Calu3 (cell line): ENCODE measurements around the gene RBP7. TPM values are rescaled to one million over a fixed set of nuclear protein-coding genes. Genes with fewer than 3 reads are reported as not detected.

ENCODE experiments used
- BruUV-seq: library from RNA; stranded (reverse); fragments of 400-500 nt; replicated peaks from 2 replicates; lab custom pipeline; 2021; lab: Mats Ljungman, UMichigan
- CTCF ChIA-PET: fragments of 300-600 bp; sonication (Branson Sonifier 250); formaldehyde crosslinking; loops from one replicate; lab custom pipeline; 2022; ENCODE audit warnings: antibody characterized with exemption; lab: Charles Lee
- DNase-seq: peaks from one replicate; pipeline ENCODE4 v3.0.0; 2022
- H3K27ac Mint-ChIP-seq: one replicate; pipeline ENCODE4 v1.8.0; 2022; ENCODE audit warnings: mixed read lengths; ENCODE audit not compliant: unreplicated experiment
- H3K27me3 Mint-ChIP-seq: one replicate; pipeline ENCODE4 v1.8.0; 2022; ENCODE audit warnings: mixed read lengths; ENCODE audit not compliant: unreplicated experiment
- H3K36me3 Mint-ChIP-seq: one replicate; pipeline ENCODE4 v1.8.0; 2022; ENCODE audit warnings: mild to moderate bottlenecking, moderate library complexity, mixed read lengths; ENCODE audit not compliant: insufficient read depth, unreplicated experiment
- H3K4me1 Mint-ChIP-seq: one replicate; pipeline ENCODE4 v1.8.0; 2022; ENCODE audit warnings: mild to moderate bottlenecking, low read depth, mixed read lengths; ENCODE audit not compliant: unreplicated experiment
- H3K4me3 Mint-ChIP-seq: one replicate; pipeline ENCODE4 v1.8.0; 2022; ENCODE audit warnings: mild to moderate bottlenecking, low read depth, moderate library complexity, mixed read lengths; ENCODE audit not compliant: unreplicated experiment
- H3K9me3 Mint-ChIP-seq: one replicate; pipeline ENCODE4 v1.8.0; 2022; ENCODE audit warnings: low read depth, mixed read lengths; ENCODE audit not compliant: unreplicated experiment
- intact Hi-C: fragments of 100-400 bp; cut with micrococcal nuclease; formaldehyde crosslinking; loops from one replicate; pipeline ENCODE4 v1.10.0; 2022; ENCODE audit not compliant: unreplicated experiment
- total RNA-seq: library from RNA; stranded (reverse); gene quantifications from 2 replicates; pipeline ENCODE4 v1.2.3, GENCODE V29; 2022
- TF ChIP-seq, protein P1 (sequence below): fragments of 200-600 bp; IDR thresholded peaks from one replicate; pipeline ENCODE4 v1.8.0; 2022; ENCODE audit warnings: antibody characterized with exemption; ENCODE audit not compliant: unreplicated experiment

RBP7 gene
- total RNA-seq, 1 experiment from 2014 or later = 0.83 TPM

DNA sequence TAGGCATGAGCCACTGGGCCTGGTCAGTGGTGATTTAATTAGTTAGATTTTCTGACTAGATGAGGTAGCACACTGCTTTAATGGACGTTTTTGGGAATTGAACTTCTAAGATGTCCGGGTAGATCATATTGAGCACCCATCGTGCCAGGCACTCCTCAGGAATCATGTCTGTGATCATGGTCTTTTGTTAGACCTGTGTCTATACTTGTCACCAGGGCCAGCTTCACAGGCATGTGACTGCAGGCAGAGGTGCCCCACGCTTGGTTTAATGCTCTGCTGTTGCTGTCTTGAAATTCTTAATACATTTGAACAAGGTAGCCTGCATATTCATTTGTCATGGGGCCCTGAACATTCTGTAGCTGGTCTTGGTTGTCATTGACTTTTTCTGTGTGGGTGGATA, 55.3 kb downstream of the RBP7 start:
- intact Hi-C loops = no loop called here
- no TSS peak for BruUV-seq
- H3K9me3 Mint-ChIP-seq = no peaks in the 10 kb centered on the region
- H3K27me3 Mint-ChIP-seq = no peaks in the 10 kb centered on the region
- no peak for DNase-seq
- H3K4me3 Mint-ChIP-seq = no peak overlapping the region
- no peaks in the 10 kb centered on the region for H3K36me3 Mint-ChIP-seq
- TF ChIP-seq, protein P1, sequence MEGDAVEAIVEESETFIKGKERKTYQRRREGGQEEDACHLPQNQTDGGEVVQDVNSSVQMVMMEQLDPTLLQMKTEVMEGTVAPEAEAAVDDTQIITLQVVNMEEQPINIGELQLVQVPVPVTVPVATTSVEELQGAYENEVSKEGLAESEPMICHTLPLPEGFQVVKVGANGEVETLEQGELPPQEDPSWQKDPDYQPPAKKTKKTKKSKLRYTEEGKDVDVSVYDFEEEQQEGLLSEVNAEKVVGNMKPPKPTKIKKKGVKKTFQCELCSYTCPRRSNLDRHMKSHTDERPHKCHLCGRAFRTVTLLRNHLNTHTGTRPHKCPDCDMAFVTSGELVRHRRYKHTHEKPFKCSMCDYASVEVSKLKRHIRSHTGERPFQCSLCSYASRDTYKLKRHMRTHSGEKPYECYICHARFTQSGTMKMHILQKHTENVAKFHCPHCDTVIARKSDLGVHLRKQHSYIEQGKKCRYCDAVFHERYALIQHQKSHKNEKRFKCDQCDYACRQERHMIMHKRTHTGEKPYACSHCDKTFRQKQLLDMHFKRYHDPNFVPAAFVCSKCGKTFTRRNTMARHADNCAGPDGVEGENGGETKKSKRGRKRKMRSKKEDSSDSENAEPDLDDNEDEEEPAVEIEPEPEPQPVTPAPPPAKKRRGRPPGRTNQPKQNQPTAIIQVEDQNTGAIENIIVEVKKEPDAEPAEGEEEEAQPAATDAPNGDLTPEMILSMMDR = no peak
- H3K4me1 Mint-ChIP-seq = no peaks in the 10 kb centered on the region
- H3K27ac Mint-ChIP-seq = no peak overlapping the region
- CTCF ChIA-PET = no interaction called here

DNA sequence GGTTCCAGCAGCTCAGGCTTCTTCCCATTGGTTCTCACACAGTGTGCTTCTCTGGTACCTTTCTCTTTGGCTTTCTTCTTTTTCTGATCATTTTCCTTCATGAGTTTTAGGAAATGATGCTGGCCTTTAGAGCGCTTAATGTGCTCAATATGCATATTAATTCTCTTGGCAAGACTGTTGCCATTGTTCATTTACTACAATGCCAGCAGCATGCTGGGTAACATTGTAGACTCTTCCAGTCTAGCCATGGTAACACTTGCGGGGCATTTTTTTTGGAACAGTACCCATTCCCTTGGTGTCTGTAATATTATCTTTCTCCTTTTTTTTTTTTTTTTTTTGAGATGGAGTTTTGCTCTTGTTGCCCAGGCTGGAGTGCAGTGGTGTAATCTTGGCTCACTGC, 57.4 kb downstream of the RBP7 start:
- intact Hi-C loops = no loop called here
- H3K36me3 Mint-ChIP-seq = no peaks in the 10 kb centered on the region
- DNase-seq = no peak
- H3K4me3 Mint-ChIP-seq = no peak overlapping the region
- no TSS peak for BruUV-seq
- no peak overlapping the region for H3K27ac Mint-ChIP-seq
- H3K9me3 Mint-ChIP-seq = no peaks in the 10 kb centered on the region
- CTCF ChIA-PET = no interaction called here
- TF ChIP-seq, protein P1 = no peak
- H3K4me1 Mint-ChIP-seq = no peaks in the 10 kb centered on the region
- H3K27me3 Mint-ChIP-seq = no peaks in the 10 kb centered on the region

DNA sequence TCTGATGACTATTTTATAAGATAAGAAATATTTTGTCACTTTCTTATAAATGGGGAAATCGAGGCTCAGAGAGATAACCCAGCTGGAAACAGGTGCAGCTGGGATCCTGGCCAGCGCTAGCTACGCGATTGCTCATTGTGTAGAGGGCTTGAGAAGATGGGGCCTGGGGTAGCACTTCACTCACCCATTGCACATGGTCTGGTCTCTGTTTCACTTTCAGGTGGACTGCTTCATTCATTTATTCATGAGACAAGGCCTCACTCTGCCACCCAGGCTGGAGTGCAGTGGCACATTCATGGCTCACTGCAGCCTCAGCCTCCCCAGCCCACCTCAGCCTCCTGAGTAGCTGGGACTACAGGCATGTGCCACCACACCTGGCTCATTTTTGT, 59.6 kb downstream of the RBP7 start:
- BruUV-seq = no TSS peak
- intact Hi-C loops = no loop called here
- no peaks in the 10 kb centered on the region for H3K27me3 Mint-ChIP-seq
- TF ChIP-seq, protein P1 = no peak
- H3K27ac Mint-ChIP-seq = no peak overlapping the region
- H3K4me3 Mint-ChIP-seq = no peak overlapping the region
- no peaks in the 10 kb centered on the region for H3K9me3 Mint-ChIP-seq
- H3K36me3 Mint-ChIP-seq = no peaks in the 10 kb centered on the region
- no peaks in the 10 kb centered on the region for H3K4me1 Mint-ChIP-seq
- CTCF ChIA-PET = no interaction called here
- DNase-seq = no peak

DNA sequence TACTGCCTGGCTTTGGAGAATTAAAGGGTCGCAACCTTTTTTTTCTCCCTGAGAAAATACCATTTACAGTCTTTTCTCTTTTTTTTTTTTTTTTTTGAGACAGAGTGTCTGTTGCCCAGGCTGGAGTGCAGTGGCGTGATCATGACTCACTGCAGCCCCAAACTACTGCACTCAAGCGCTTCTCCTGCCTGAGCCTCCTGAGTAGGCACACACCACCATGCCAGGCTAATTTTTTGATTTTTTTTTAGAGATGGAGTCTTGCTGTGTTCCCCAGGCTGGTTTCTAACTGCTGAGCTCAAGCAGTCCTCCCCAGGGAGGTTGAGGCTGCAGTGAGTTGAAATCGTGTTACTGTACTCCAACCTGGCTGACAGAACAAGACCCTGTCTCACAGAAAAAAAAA, 60.3 kb downstream of the RBP7 start:
- no peaks in the 10 kb centered on the region for H3K36me3 Mint-ChIP-seq
- H3K4me1 Mint-ChIP-seq = no peaks in the 10 kb centered on the region
- intact Hi-C loops = no loop called here
- H3K27me3 Mint-ChIP-seq = no peaks in the 10 kb centered on the region
- CTCF ChIA-PET = interaction anchor here (0.7 kb wide), 1 partner anchor 241 kb away, joined by 3 read pairs; no protein-coding TSS in a partner anchor
- no peak overlapping the region for H3K4me3 Mint-ChIP-seq
- DNase-seq = no peak
- no peaks in the 10 kb centered on the region for H3K9me3 Mint-ChIP-seq
- BruUV-seq = no TSS peak
- TF ChIP-seq, protein P1 = no peak
- no peak overlapping the region for H3K27ac Mint-ChIP-seq
